ENCODE results near the gene ZNF512B. TPM values are rescaled to one million over a fixed set of nuclear protein-coding genes. Genes with fewer than 3 reads are reported as not detected.

ZNF512B gene
- total and polyA plus RNA-seq, 4 donors = 8.7 to 18.9 (median 11.8) TPM

GRCh38 chr20:63945921-63946920 lies 23.5 kb downstream of the ZNF512B start:
- H3K27ac ChIP-seq (ENCODE audit: low read depth in 1 of 2, low read length in 1 of 2) = no peak overlapping the region
- H3K27me3 ChIP-seq (ENCODE audit: control insufficient read depth in 3 of 3, insufficient read depth in 3 of 3, low read length in 2 of 3) = no peaks in the 10 kb centered on the region
- no peak overlapping the region for H3K9ac ChIP-seq (ENCODE audit: insufficient read depth in 1 of 2, low read length in 2 of 2)
- no peak overlapping the region for H3K4me3 ChIP-seq
- no peak for ATAC-seq (ENCODE audit: insufficient read depth, low FRiP score)
- H3K4me1 ChIP-seq (ENCODE audit: control insufficient read depth in 5 of 5, insufficient read depth in 5 of 5, low read length in 5 of 5) = peaks cover 4 to 42% (median 7%) of the 10 kb centered on the region in 5 donors
- H3K36me3 ChIP-seq (ENCODE audit: control insufficient read depth in 4 of 4, insufficient read depth in 4 of 4, low read length in 4 of 4) = peaks cover 7 to 35% (median 13%) of the 10 kb centered on the region in 4 donors
- TF ChIP-seq CTCF (IDR thresholded peaks at IDR 0.05; ENCODE audit: control extremely low read depth, extremely low read depth) = no peak
- no peak for DNase-seq
- 95 to 97% methylated on average over 39 of the region's 39 CpGs for WGBS, 2 donors
- H3K9me3 ChIP-seq (ENCODE audit: control insufficient read depth in 4 of 4, insufficient read depth in 3 of 4, low read length in 3 of 4) = no peaks in the 10 kb centered on the region

- DNase-seq = no peak
- no peak overlapping the region for H3K27ac ChIP-seq (ENCODE audit: low read depth in 1 of 2, low read length in 1 of 2)
These were observed 24.6 kb downstream of the ZNF512B start for GRCh38 chr20:63945031-63945658.

GRCh38 chr20:63944078-63944941 lies 25.4 kb downstream of the ZNF512B start:
- H3K4me1 ChIP-seq (ENCODE audit: control insufficient read depth in 5 of 5, insufficient read depth in 5 of 5, low read length in 5 of 5) = peaks cover 0 to 28% (median 6%) of the 10 kb centered on the region in 5 donors
- peaks cover 13 to 52% (median 19%) of the 10 kb centered on the region in 4 donors for H3K36me3 ChIP-seq (ENCODE audit: control insufficient read depth in 4 of 4, insufficient read depth in 4 of 4, low read length in 4 of 4)
- no peaks in the 10 kb centered on the region for H3K9me3 ChIP-seq (ENCODE audit: control insufficient read depth in 4 of 4, insufficient read depth in 3 of 4, low read length in 3 of 4)
- H3K4me3 ChIP-seq = no peak overlapping the region
- DNase-seq = no peak
- ATAC-seq (ENCODE audit: insufficient read depth, low FRiP score) = no peak
- H3K27me3 ChIP-seq (ENCODE audit: control insufficient read depth in 3 of 3, insufficient read depth in 3 of 3, low read length in 2 of 3) = no peaks in the 10 kb centered on the region
- no peak for TF ChIP-seq CTCF (IDR thresholded peaks at IDR 0.05; ENCODE audit: control extremely low read depth, extremely low read depth)
- WGBS, 2 donors = 91 to 92% methylated on average over 34 to 35 of the region's 35 CpGs
- H3K27ac ChIP-seq (ENCODE audit: low read depth in 1 of 2, low read length in 1 of 2) = no peak overlapping the region
- no peak overlapping the region for H3K9ac ChIP-seq (ENCODE audit: insufficient read depth in 1 of 2, low read length in 2 of 2)

More at GRCh38 chr20:63945031-63945658, 24.6 kb downstream of the ZNF512B start:
- TF ChIP-seq CTCF (IDR thresholded peaks at IDR 0.05; ENCODE audit: control extremely low read depth, extremely low read depth) = no peak
- Histone ChIP-seq H3K36me3 (ENCODE audit: control insufficient read depth in 4 of 4, insufficient read depth in 4 of 4, low read length in 4 of 4) (peaks cover 7 to 45% (median 19%) of the 10 kb centered on the region in 4 donors), H3K9me3 (ENCODE audit: control insufficient read depth in 4 of 4, insufficient read depth in 3 of 4, low read length in 3 of 4) (no peaks in the 10 kb centered on the region), H3K4me1 (ENCODE audit: control insufficient read depth in 5 of 5, insufficient read depth in 5 of 5, low read length in 5 of 5) (peaks cover 0 to 35% (median 7%) of the 10 kb centered on the region in 5 donors), H3K27me3 (ENCODE audit: control insufficient read depth in 3 of 3, insufficient read depth in 3 of 3, low read length in 2 of 3) (no peaks in the 10 kb centered on the region), H3K4me3 (no peak overlapping the region), H3K9ac (ENCODE audit: insufficient read depth in 1 of 2, low read length in 2 of 2) (no peak overlapping the region)
- WGBS, 2 donors = 93 to 95% methylated on average over 17 of the region's 17 CpGs
- no peak for ATAC-seq (ENCODE audit: insufficient read depth, low FRiP score)
